Measurements from ENCODE around the gene RBM39. TPM values are rescaled to one million over a fixed set of nuclear protein-coding genes. Genes with fewer than 3 reads are reported as not detected.

RBM39 gene
- total and polyA plus RNA-seq, 2 of the 13 experiments (the other 11 are each of a cell fraction or from before 2014, with no cell fraction given) = 788 to 920 TPM

- TF ChIP-seq ZBTB10 (CRISPR knock-in tag; IDR thresholded peaks at IDR 0.05; ENCODE audit: borderline replicate concordance) (no peak), ARNT2 (CRISPR knock-in tag; IDR thresholded peaks at IDR 0.05; ENCODE audit: low read depth) (0 out of 2 replicates have a peak, but pooled peaks have one; percentile 8), PHF8 (CRISPR knock-in tag; IDR thresholded peaks at IDR 0.05) (no peak), ZNF567 (CRISPR knock-in tag; IDR thresholded peaks at IDR 0.05; ENCODE audit: borderline replicate concordance) (no peak), ZSCAN30 (CRISPR knock-in tag; IDR thresholded peaks at IDR 0.05) (0 out of 2 replicates have a peak, but pooled peaks have one; percentile 3), RAD51 (IDR thresholded peaks at IDR 0.05; ENCODE audit: borderline replicate concordance) (no peak), TBX3 (IDR thresholded peaks at IDR 0.05; ENCODE audit: borderline replicate concordance) (no peak), NR1H2 (CRISPR knock-in tag; IDR thresholded peaks at IDR 0.05; ENCODE audit: borderline replicate concordance, low read depth) (no peak), EZH2 (conservative IDR thresholded peaks at IDR 0.05; ENCODE audit: low read depth, low read length) (no peak), ZFP62 (CRISPR knock-in tag; IDR thresholded peaks at IDR 0.05) (no peak), HNRNPLL (IDR thresholded peaks at IDR 0.05; ENCODE audit: low read depth, low read length, poor library complexity, severe bottlenecking) (no peak), ZFP41 (CRISPR knock-in tag; IDR thresholded peaks at IDR 0.05; ENCODE audit: borderline replicate concordance) (no peak), PAWR (CRISPR knock-in tag; IDR thresholded peaks at IDR 0.05; ENCODE audit: borderline replicate concordance) (no peak), ZNF12 (CRISPR knock-in tag; IDR thresholded peaks at IDR 0.05) (0 out of 2 replicates have a peak, but pooled peaks have one; percentile 40), ZNF510 (CRISPR knock-in tag; IDR thresholded peaks at IDR 0.05; ENCODE audit: low read depth) (no peak), GABPB1 (CRISPR knock-in tag; IDR thresholded peaks at IDR 0.05) (no peak), ARID2 (CRISPR knock-in tag; IDR thresholded peaks at IDR 0.05; ENCODE audit: borderline replicate concordance) (peak; percentile 86; the same call in 1 of the 2 replicates), ZNF30 (CRISPR knock-in tag; IDR thresholded peaks at IDR 0.05) (no peak), ZNF761 (CRISPR knock-in tag; conservative IDR thresholded peaks at IDR 0.05) (0 out of 2 replicates have a peak, but pooled peaks have one; percentile 37), FOXM1 (CRISPR knock-in tag; IDR thresholded peaks at IDR 0.05) (no peak), ZSCAN29 (CRISPR knock-in tag; conservative IDR thresholded peaks at IDR 0.05) (no peak)
- TF ChIP-seq, protein P1, sequence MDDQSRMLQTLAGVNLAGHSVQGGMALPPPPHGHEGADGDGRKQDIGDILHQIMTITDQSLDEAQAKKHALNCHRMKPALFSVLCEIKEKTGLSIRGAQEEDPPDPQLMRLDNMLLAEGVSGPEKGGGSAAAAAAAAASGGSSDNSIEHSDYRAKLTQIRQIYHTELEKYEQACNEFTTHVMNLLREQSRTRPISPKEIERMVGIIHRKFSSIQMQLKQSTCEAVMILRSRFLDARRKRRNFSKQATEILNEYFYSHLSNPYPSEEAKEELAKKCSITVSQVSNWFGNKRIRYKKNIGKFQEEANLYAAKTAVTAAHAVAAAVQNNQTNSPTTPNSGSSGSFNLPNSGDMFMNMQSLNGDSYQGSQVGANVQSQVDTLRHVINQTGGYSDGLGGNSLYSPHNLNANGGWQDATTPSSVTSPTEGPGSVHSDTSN (CRISPR knock-in tag; IDR thresholded peaks at IDR 0.05; ENCODE audit: borderline replicate concordance) = no peak
- TF ChIP-seq, protein P2, sequence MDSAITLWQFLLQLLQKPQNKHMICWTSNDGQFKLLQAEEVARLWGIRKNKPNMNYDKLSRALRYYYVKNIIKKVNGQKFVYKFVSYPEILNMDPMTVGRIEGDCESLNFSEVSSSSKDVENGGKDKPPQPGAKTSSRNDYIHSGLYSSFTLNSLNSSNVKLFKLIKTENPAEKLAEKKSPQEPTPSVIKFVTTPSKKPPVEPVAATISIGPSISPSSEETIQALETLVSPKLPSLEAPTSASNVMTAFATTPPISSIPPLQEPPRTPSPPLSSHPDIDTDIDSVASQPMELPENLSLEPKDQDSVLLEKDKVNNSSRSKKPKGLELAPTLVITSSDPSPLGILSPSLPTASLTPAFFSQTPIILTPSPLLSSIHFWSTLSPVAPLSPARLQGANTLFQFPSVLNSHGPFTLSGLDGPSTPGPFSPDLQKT (CRISPR knock-in tag; IDR thresholded peaks at IDR 0.05; ENCODE audit: borderline replicate concordance) = no peak
- TF ChIP-seq, protein P3, sequence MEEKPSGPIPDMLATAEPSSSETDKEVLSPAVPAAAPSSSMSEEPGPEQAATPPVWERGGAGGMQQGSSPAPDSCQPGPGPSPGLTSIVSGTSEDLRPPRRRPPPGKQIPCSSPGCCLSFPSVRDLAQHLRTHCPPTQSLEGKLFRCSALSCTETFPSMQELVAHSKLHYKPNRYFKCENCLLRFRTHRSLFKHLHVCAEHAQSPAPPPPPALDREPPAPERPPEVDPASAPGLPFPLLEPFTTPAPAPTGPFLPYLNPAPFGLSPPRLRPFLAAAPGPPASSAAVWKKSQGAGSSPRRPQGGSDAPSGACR (CRISPR knock-in tag; IDR thresholded peaks at IDR 0.05) = no peak
These were observed 21.6 kb downstream of the RBM39 start (continued) for GRCh38 chr20:35720165-35721123.
